Neuronal stem cell (in vitro differentiated cells): ENCODE measurements around the gene NFIB.

Experiments
- DNase-seq: peaks from one replicate; pipeline ENCODE4 v3.0.0-alpha.2; 2013; ENCODE audit warnings: low spot score
- H2AFZ ChIP-seq: one replicate; pipeline ENCODE4 v1.6.1; 2013; ENCODE audit warnings: mild to moderate bottlenecking, low read length, inconsistent platforms
- H2AK5ac ChIP-seq: 2 replicates; pipeline ENCODE4 v1.6.1; 2013; ENCODE audit warnings: low read depth, mild to moderate bottlenecking, inconsistent platforms, low read length, moderate library complexity, mixed read lengths
- H2BK120ac ChIP-seq: 2 replicates; pipeline ENCODE4 v1.6.1; 2013; ENCODE audit warnings: low read depth, mild to moderate bottlenecking, inconsistent platforms, low read length, moderate library complexity, mixed read lengths
- H2BK12ac ChIP-seq: one replicate; pipeline ENCODE4 v1.6.1; 2013; ENCODE audit warnings: low read length, inconsistent platforms
- H2BK15ac ChIP-seq: 2 replicates; pipeline ENCODE4 v1.6.1; 2013; ENCODE audit warnings: mild to moderate bottlenecking, low read length, inconsistent platforms, mixed read lengths
- H2BK5ac ChIP-seq: one replicate; pipeline ENCODE4 v1.6.1; 2013; ENCODE audit warnings: inconsistent platforms, mild to moderate bottlenecking, low read length, moderate library complexity
- H3K14ac ChIP-seq: one replicate; pipeline ENCODE4 v1.6.1; 2013; ENCODE audit warnings: low read length, inconsistent platforms
- H3K18ac ChIP-seq: 2 replicates; pipeline ENCODE4 v1.6.1; 2013; ENCODE audit warnings: low read length, inconsistent platforms
- H3K23ac ChIP-seq: 2 replicates; pipeline ENCODE4 v1.6.1; 2013; ENCODE audit warnings: low read depth, mild to moderate bottlenecking, mixed read lengths, low read length, inconsistent platforms; ENCODE audit not compliant: poor library complexity
- H3K27ac ChIP-seq: replicated peaks from 3 replicates; pipeline ENCODE4 v1.5.1; 2013; ENCODE audit warnings: low read length, inconsistent platforms
- H3K27me3 ChIP-seq, 3 experiments: 2 replicates each; pipeline ENCODE4 v1.6.1; 2013; ENCODE audit warnings: low read length in 3 of 3, mild to moderate bottlenecking in 2 of 3, inconsistent platforms in 1 of 3, low read depth in 1 of 3, mixed read lengths in 1 of 3, moderate library complexity in 1 of 3; ENCODE audit not compliant: control insufficient read depth in 3 of 3, insufficient read depth in 3 of 3
- H3K36me3 ChIP-seq, 2 donors: replicated peaks in 1 of 2; 2 replicates each; pipeline ENCODE4 v1.6.1; 2013; ENCODE audit warnings: low read length in 2 of 2; ENCODE audit not compliant: control insufficient read depth in 2 of 2, insufficient read depth in 2 of 2
- H3K4ac ChIP-seq: 2 replicates; pipeline ENCODE4 v1.6.1; 2013; ENCODE audit warnings: inconsistent platforms, mild to moderate bottlenecking, low read length, moderate library complexity
- H3K4me1 ChIP-seq, 2 donors: 1 replicate in 1 of 2; 2 replicates in 1 of 2; pipeline ENCODE4 v1.6.1; 2013; ENCODE audit warnings: low read length in 2 of 2, low read depth in 1 of 2; ENCODE audit not compliant: control insufficient read depth in 2 of 2, insufficient read depth in 1 of 2
- H3K4me2 ChIP-seq: one replicate; pipeline ENCODE4 v1.6.1; 2013; ENCODE audit warnings: mild to moderate bottlenecking, low read length, inconsistent platforms; ENCODE audit not compliant: insufficient read depth, poor library complexity, severe bottlenecking
- H3K4me3 ChIP-seq, 2 donors: 2 replicates each; pipeline ENCODE4 v1.5.1; 2013; ENCODE audit warnings: low read length in 2 of 2, mild to moderate bottlenecking in 2 of 2, inconsistent platforms in 1 of 2, moderate library complexity in 1 of 2
- H3K79me1 ChIP-seq: one replicate; pipeline ENCODE4 v1.6.1; 2013; ENCODE audit warnings: low read depth, mild to moderate bottlenecking, inconsistent platforms, low read length, moderate library complexity
- H3K9ac ChIP-seq: one replicate; pipeline ENCODE4 v1.6.1; 2013; ENCODE audit warnings: mild to moderate bottlenecking, low read depth, low read length, inconsistent platforms; ENCODE audit not compliant: poor library complexity
- H3K9me3 ChIP-seq, 2 donors: replicated peaks in 1 of 2; 2 replicates each; pipeline versions ENCODE3 to v1.6.1; 2013; ENCODE audit warnings: low read length in 2 of 2, mild to moderate bottlenecking in 2 of 2, inconsistent platforms in 1 of 2, low read depth in 1 of 2, mixed read lengths in 1 of 2, moderate library complexity in 1 of 2; ENCODE audit not compliant: control insufficient read depth in 2 of 2, insufficient read depth in 1 of 2
- H4K8ac ChIP-seq: one replicate; pipeline ENCODE4 v1.6.1; 2013; ENCODE audit warnings: low read depth, mild to moderate bottlenecking, inconsistent platforms, low read length, moderate library complexity
- H4K91ac ChIP-seq: one replicate; pipeline ENCODE4 v1.6.1; 2013; ENCODE audit warnings: low read length, low read depth, mild to moderate bottlenecking, inconsistent platforms; ENCODE audit not compliant: poor library complexity
- WGBS, 2 donors: extraction: QIAGEN DNeasy Blood & Tissue Kit; methylation state at CpG; one replicate each; pipeline ENCODE4 v1.1.7; 2013; ENCODE audit warnings: missing lambda C conversion rate in 2 of 2, mixed read lengths in 1 of 2; ENCODE audit not compliant: insufficient read length in 2 of 2, insufficient replicate concordance in 1 of 2; ENCODE audit errors: extremely low coverage in 2 of 2; 5-methylcytosine and 5-hydroxymethylcytosine counted together

Gene NFIB

DNA sequence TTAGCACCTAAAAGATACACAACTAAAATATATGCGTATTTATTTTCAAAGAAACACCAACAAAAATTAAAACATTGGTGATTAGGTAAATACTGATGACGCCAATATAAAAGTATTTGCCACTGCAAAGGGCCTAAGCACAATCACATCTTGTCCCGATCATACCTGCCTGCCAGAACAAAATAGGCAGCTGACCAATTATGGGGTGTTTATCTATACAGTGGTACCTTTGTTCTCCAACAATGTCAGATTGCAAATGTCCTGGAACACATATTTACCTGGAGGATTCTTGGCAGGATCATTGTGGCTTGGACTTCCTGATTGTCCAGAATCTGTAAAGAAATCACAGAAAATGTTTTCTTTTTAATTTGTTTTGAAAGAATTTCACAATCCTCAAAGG lies 134.5 kb downstream of the NFIB start:
- no peak overlapping the region for H2BK15ac ChIP-seq
- no peak overlapping the region for H2BK12ac ChIP-seq
- H3K79me1 ChIP-seq = no peaks in the 10 kb centered on the region
- no peak for DNase-seq
- H2BK5ac ChIP-seq = no peak overlapping the region
- no peak overlapping the region for H3K27ac ChIP-seq
- no peak overlapping the region for H3K4me3 ChIP-seq
- H3K4me2 ChIP-seq = no peak overlapping the region
- no peaks in the 10 kb centered on the region for H3K9me3 ChIP-seq
- no peak overlapping the region for H3K23ac ChIP-seq
- no peak overlapping the region for H3K18ac ChIP-seq
- H4K8ac ChIP-seq = no peak overlapping the region
- H2BK120ac ChIP-seq = no peak overlapping the region
- no peaks in the 10 kb centered on the region for H3K4me1 ChIP-seq
- no peak overlapping the region for H4K91ac ChIP-seq
- no CpG with 5 or more reads among the region's 3 CpGs for WGBS, 2 donors
- H3K36me3 ChIP-seq = no peaks in the 10 kb centered on the region
- H2AK5ac ChIP-seq = no peak overlapping the region
- H3K9ac ChIP-seq = no peak overlapping the region
- H2AFZ ChIP-seq = no peak overlapping the region
- H3K27me3 ChIP-seq = no peaks in the 10 kb centered on the region
- no peak overlapping the region for H3K4ac ChIP-seq
- H3K14ac ChIP-seq = no peak overlapping the region

DNA sequence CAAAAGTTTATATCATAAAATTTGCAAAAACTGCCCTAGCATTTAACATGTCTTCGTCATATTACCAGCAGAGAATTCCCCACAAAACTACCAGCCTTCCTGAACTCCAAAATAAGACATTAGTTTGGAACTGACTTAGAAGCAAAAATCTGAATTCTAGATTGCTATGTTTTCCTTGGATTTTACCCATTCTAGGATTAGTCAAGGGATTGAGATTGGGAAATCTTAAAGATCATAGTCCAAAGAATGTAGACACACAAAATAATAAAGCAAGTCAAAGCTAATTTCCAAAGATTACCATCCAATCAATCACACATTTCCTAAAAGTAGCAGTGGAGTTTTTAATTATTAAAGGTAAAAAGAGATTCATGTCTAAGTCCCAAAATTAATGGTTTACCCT lies 138.2 kb downstream of the NFIB start:
- Histone ChIP-seq H3K23ac (no peak overlapping the region), H4K91ac (no peak overlapping the region), H3K79me1 (no peaks in the 10 kb centered on the region), H3K14ac (no peak overlapping the region), H2BK120ac (no peak overlapping the region), H2BK12ac (no peak overlapping the region), H3K4ac (no peak overlapping the region), H3K4me2 (no peak overlapping the region), H3K36me3 (no peaks in the 10 kb centered on the region), H3K18ac (no peak overlapping the region), H2BK15ac (no peak overlapping the region), H2AFZ (no peak overlapping the region), H3K27ac (no peak overlapping the region), H3K9ac (no peak overlapping the region), H2AK5ac (no peak overlapping the region), H3K9me3 (no peaks in the 10 kb centered on the region), H3K27me3 (no peaks in the 10 kb centered on the region), H3K4me3 (no peak overlapping the region), H4K8ac (no peak overlapping the region), H3K4me1 (no peaks in the 10 kb centered on the region), H2BK5ac (no peak overlapping the region)
- WGBS, 2 donors = no CpG with 5 or more reads among the region's 1 CpG
- no peak for DNase-seq

DNA sequence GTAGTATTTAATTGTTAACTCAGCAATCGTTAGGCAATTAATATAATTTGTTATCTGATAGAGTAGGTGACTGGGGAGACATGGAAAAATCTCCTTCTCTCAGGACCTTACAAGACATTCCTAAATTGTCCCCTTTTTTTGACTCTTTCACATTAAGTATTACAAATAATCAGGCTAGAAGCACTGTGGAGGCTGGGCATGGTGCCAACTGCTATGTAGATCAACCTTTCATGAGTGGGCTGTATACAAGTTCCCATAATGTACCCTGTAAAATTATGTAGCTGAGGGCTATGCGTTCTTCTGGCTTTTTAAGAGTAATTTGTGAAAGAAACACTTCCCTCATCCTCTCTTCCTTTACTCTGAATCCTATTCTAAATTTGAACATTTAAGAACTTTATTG lies 140.2 kb downstream of the NFIB start:
- WGBS, 2 donors = no CpG with 5 or more reads among the region's 2 CpGs
- Histone ChIP-seq H4K91ac (no peak overlapping the region), H3K36me3 (no peaks in the 10 kb centered on the region), H3K14ac (no peak overlapping the region), H2BK12ac (no peak overlapping the region), H2AFZ (no peak overlapping the region), H3K23ac (no peak overlapping the region), H2BK120ac (no peak overlapping the region), H3K4me3 (no peak overlapping the region), H3K4ac (no peak overlapping the region), H2BK5ac (no peak overlapping the region), H3K4me1 (no peaks in the 10 kb centered on the region), H3K9me3 (no peaks in the 10 kb centered on the region), H3K79me1 (no peaks in the 10 kb centered on the region), H3K9ac (no peak overlapping the region), H3K27ac (no peak overlapping the region), H3K4me2 (no peak overlapping the region), H4K8ac (no peak overlapping the region), H3K18ac (no peak overlapping the region), H2BK15ac (no peak overlapping the region), H2AK5ac (no peak overlapping the region), H3K27me3 (no peaks in the 10 kb centered on the region)
- DNase-seq = no peak

DNA sequence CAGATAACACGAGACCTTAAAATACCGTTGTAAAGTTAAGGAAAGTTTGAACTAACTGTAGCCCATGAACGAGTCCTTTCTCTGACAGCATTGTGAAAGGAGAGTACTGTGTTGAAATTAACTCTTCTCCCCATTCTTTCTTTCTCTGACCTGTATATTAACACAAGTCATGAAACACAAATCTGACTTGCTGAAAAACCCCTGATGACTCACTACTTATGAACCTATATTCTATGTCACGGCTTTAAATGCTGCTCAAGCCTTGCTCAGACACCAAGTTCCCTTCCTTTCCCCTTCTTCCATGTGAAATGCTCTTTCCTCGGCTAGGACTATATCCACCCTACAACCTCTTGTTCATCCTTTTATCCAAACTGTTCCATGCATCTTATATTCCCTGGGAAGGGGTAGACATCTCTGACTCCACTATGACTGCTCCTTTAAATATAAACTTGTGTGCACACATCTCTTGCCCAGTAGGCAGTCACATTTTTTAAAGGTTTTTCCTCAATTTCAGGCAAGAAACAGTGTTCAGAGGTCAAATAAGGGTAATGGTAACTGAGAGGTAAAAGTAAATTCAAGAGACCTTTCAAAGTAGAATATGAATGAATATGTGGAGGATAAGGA lies 142.9 kb downstream of the NFIB start:
- no peak overlapping the region for H3K18ac ChIP-seq
- H3K4ac ChIP-seq = no peak overlapping the region
- no peaks in the 10 kb centered on the region for H3K9me3 ChIP-seq
- H3K4me2 ChIP-seq = no peak overlapping the region
- no peaks in the 10 kb centered on the region for H3K79me1 ChIP-seq
- H3K36me3 ChIP-seq = no peaks in the 10 kb centered on the region
- no peaks in the 10 kb centered on the region for H3K27me3 ChIP-seq
- no peak overlapping the region for H3K14ac ChIP-seq
- no peak overlapping the region for H2AFZ ChIP-seq
- no peak overlapping the region for H3K27ac ChIP-seq
- H2AK5ac ChIP-seq = no peak overlapping the region
- H2BK5ac ChIP-seq = no peak overlapping the region
- no peak overlapping the region for H4K91ac ChIP-seq
- no CpG with 5 or more reads among the region's 5 CpGs for WGBS, 2 donors
- H3K23ac ChIP-seq = no peak overlapping the region
- DNase-seq = no peak
- H2BK15ac ChIP-seq = no peak overlapping the region
- H2BK12ac ChIP-seq = no peak overlapping the region
- no peak overlapping the region for H2BK120ac ChIP-seq
- H3K9ac ChIP-seq = no peak overlapping the region
- H4K8ac ChIP-seq = no peak overlapping the region
- H3K4me1 ChIP-seq = no peaks in the 10 kb centered on the region
- no peak overlapping the region for H3K4me3 ChIP-seq
